HEK293T (cell line): ENCODE results near the gene BUD23.

Source experiments
- BHLHE40 ChIP-seq: fragments of 450-650 bp; IDR thresholded peaks from 2 replicates; pipeline ENCODE4 v1.6.1; 2016; ENCODE audit warnings: mild to moderate bottlenecking, moderate library complexity, borderline replicate concordance
- ELF4 ChIP-seq: fragments of 450-650 bp; IDR thresholded peaks from 2 replicates; pipeline ENCODE4 v1.6.1; 2017; ENCODE audit warnings: antibody characterized with exemption
- FOXK2 ChIP-seq: fragments of 450-650 bp; IDR thresholded peaks from 2 replicates; pipeline ENCODE4 v1.6.1; 2016; ENCODE audit warnings: mild to moderate bottlenecking
- FOXM1 ChIP-seq: fragments of 450-650 bp; IDR thresholded peaks from 2 replicates; pipeline ENCODE4 v1.6.1; 2017; ENCODE audit warnings: mild to moderate bottlenecking, borderline replicate concordance
- HDGF ChIP-seq: fragments of 450-650 bp; IDR thresholded peaks from 2 replicates; pipeline ENCODE4 v1.6.1; 2017; ENCODE audit warnings: antibody characterized with exemption, borderline replicate concordance
- LEF1 ChIP-seq: fragments of 450-650 bp; IDR thresholded peaks from 2 replicates; pipeline ENCODE4 v1.6.1; 2017; ENCODE audit warnings: mild to moderate bottlenecking, borderline replicate concordance
- NFRKB ChIP-seq: fragments of 450-650 bp; IDR thresholded peaks from 2 replicates; pipeline ENCODE4 v1.6.1; 2016; ENCODE audit warnings: mild to moderate bottlenecking, moderate library complexity
- SP1 ChIP-seq: fragments of 450-650 bp; IDR thresholded peaks from 2 replicates; pipeline ENCODE4 v1.6.1; 2017
- TARDBP ChIP-seq: fragments of 450-650 bp; IDR thresholded peaks from 2 replicates; pipeline ENCODE4 v1.6.1; 2016
- TF ChIP-seq, protein P1 (sequence below): fragments of 450-650 bp; IDR thresholded peaks from 2 replicates; pipeline ENCODE4 v1.6.1; 2016

DNA sequence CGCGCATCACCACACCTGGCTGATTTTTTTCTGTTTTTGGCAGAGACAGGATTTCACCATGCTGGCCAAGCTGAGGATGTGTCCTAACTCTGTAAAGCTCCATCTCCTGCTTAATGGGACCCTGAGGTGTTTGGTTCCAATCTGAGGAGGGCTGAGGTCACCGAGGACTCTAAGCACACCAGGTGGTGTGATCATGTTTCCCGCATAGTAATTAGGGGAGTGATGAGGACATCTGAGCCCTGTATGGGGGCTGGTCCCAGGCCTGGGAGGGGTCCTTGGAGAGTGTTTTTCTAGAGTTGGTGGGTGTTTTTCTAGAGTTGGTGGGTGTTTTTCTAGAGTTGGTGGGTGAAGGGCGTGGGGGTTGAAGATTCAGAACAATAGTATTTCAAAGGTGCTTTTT is 58.2 kb downstream of the BUD23 start:
- no peak for TF ChIP-seq HDGF
- TF ChIP-seq NFRKB, result no peak
- no peak for TF ChIP-seq LEF1
- TF ChIP-seq FOXM1, result no peak
- TF ChIP-seq BHLHE40, result no peak
- TF ChIP-seq, protein P1, sequence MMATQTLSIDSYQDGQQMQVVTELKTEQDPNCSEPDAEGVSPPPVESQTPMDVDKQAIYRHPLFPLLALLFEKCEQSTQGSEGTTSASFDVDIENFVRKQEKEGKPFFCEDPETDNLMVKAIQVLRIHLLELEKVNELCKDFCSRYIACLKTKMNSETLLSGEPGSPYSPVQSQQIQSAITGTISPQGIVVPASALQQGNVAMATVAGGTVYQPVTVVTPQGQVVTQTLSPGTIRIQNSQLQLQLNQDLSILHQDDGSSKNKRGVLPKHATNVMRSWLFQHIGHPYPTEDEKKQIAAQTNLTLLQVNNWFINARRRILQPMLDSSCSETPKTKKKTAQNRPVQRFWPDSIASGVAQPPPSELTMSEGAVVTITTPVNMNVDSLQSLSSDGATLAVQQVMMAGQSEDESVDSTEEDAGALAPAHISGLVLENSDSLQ, result no peak
- no peak for TF ChIP-seq ELF4
- TF ChIP-seq FOXK2, result no peak
- TF ChIP-seq TARDBP, result no peak
- no peak for TF ChIP-seq SP1
